Measurements from ENCODE around the gene TFEC.
"Not testable (repeated sequence)": the region's sequence is repeated elsewhere in the genome, so short reads cannot be mapped to it uniquely, and the experiment has no call there.

Gene TFEC

GRCh38 chr7:115984105-115984504, 46.5 kb downstream of the TFEC start:
- DNase-seq, result no peak

GRCh38 chr7:115980159-115980558, 50.4 kb downstream of the TFEC start:
- no peak for DNase-seq

GRCh38 chr7:115976651-115977050, 53.9 kb downstream of the TFEC start:
- DNase-seq, result no peak

GRCh38 chr7:115975766-115976165, 54.8 kb downstream of the TFEC start:
- DNase-seq, result no peak

GRCh38 chr7:115973406-115973805, 57.2 kb downstream of the TFEC start:
- no peak for DNase-seq

- no peak for DNase-seq
Measured at GRCh38 chr7:115971506-115971905, 59.1 kb downstream of the TFEC start.

- no peak for DNase-seq
Measured at GRCh38 chr7:115968596-115968995, 62.0 kb downstream of the TFEC start.

GRCh38 chr7:115968171-115968570, 62.4 kb downstream of the TFEC start:
- no peak for DNase-seq

GRCh38 chr7:115965796-115966475, 64.6 kb downstream of the TFEC start:
- no peak for DNase-seq

GRCh38 chr7:115965236-115965635, 65.3 kb downstream of the TFEC start:
- no peak for DNase-seq

- DNase-seq, result no peak
Measured at GRCh38 chr7:115964799-115965198, 65.8 kb downstream of the TFEC start.

- no peak for DNase-seq
Measured at GRCh38 chr7:115962340-115962739, 68.2 kb downstream of the TFEC start.

GRCh38 chr7:115953592-115954255, 76.8 kb downstream of the TFEC start:
- DNase-seq, result no peak

GRCh38 chr7:115952832-115953231, 77.7 kb downstream of the TFEC start:
- no peak for DNase-seq

GRCh38 chr7:115951547-115951946, 79.0 kb downstream of the TFEC start:
- DNase-seq, result no peak

GRCh38 chr7:115941703-115942268, 88.8 kb downstream of the TFEC start:
- no peak for DNase-seq

- no peak for DNase-seq
Measured at GRCh38 chr7:115940460-115941060, 90.0 kb downstream of the TFEC start.

GRCh38 chr7:115937960-115938359, 92.6 kb downstream of the TFEC start:
- no peak for DNase-seq

- no peak for DNase-seq
Measured at GRCh38 chr7:115933471-115933870, 97.1 kb downstream of the TFEC start.

- no peak for DNase-seq
Measured at GRCh38 chr7:115932880-115933279, 97.7 kb downstream of the TFEC start.

GRCh38 chr7:115930184-115930583, 100.4 kb downstream of the TFEC start:
- DNase-seq, result not testable (repeated sequence)

GRCh38 chr7:115929736-115930135, 100.8 kb downstream of the TFEC start:
- DNase-seq, result not testable (repeated sequence)

- DNase-seq, result no peak
Measured at GRCh38 chr7:115924411-115924810, 106.2 kb downstream of the TFEC start.

- no peak for DNase-seq
Measured at GRCh38 chr7:115920367-115920766, 110.2 kb downstream of the TFEC start.

Data from activated effector memory CD4-positive, alpha-beta T cell treated with Interleukin-2 at 50 U/mL for 16 hours (primary cell).